GM15510 (cell line): ENCODE measurements around the gene GPR61.

Source experiments
- POLR2A ChIP-seq: IDR thresholded peaks from 3 replicates; pipeline ENCODE4 v1.6.1; 2011; ENCODE audit warnings: borderline replicate concordance; ENCODE audit not compliant: insufficient read length; ENCODE audit errors: extremely low read depth

GPR61 gene, protein sequence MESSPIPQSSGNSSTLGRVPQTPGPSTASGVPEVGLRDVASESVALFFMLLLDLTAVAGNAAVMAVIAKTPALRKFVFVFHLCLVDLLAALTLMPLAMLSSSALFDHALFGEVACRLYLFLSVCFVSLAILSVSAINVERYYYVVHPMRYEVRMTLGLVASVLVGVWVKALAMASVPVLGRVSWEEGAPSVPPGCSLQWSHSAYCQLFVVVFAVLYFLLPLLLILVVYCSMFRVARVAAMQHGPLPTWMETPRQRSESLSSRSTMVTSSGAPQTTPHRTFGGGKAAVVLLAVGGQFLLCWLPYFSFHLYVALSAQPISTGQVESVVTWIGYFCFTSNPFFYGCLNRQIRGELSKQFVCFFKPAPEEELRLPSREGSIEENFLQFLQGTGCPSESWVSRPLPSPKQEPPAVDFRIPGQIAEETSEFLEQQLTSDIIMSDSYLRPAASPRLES

DNA sequence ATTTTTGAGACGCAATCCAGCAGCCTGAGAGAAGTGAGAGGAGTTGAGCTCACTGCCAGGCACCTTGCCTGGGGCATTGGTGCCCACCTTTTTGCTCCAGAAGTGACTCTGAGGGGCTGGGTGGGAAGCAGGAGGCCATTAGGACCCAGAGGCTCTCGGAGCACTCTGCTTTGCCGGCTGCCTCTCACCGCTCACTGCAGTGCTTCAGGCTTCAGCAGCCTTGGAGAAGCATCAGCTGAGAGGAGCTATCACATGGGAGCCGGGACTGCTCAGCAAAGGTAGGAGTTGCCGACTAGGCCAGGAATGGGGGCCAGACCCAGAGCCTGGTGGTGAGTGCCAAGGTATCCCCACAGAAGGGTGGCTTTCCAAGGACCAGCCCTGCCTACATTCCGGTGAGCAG is at the start of gene GPR61:
GPR61 (plus strand) TSS at position 197 of the 400 bp plus-strand sequence. CDS start 3,151 bp downstream, outside the sequence.
- no peak for TF ChIP-seq POLR2A

DNA sequence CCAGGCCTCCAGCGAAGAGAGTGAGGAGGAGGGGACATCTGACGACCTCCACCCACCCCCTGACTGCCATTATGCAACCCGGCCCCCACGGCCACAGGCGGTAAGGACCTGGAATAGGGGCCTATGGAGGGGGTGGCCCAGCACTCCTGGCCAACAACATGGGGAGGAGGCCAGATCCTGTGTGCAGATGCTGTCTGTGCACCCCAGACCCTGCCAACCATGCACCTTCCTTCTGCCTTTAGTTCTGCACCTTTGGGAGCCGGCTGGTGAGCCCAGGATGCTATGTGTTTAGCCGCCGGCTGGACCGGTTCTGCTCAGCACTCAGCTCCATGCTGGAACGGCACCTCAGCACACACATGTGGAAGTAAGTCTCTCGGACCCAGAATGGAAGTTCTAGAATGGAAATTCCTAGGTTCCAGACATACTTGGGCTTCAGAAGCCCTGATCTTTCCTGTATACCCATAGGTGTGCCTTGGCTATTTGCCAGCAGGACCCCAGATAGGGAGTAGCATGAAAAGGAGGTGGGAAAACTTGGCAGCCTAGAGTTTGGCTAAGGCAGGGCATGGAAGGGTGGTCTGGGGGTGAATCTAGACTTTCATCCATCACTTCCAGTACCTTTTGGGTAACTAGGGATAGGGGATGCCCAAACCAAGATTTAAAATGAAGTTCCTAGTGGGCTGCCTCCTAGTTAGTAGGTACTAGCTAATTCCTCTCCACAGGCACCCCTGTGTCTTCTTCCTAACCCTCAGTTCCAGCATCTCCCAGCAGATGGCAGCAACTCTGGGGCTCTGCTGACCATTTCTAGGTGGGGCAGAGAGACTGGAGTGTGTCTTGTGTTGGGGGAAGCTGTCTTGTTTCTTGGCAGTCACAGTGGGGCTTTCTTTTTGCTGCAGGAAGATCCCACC is 49.4 kb upstream of the GPR61 start:
- no peak for TF ChIP-seq POLR2A

DNA sequence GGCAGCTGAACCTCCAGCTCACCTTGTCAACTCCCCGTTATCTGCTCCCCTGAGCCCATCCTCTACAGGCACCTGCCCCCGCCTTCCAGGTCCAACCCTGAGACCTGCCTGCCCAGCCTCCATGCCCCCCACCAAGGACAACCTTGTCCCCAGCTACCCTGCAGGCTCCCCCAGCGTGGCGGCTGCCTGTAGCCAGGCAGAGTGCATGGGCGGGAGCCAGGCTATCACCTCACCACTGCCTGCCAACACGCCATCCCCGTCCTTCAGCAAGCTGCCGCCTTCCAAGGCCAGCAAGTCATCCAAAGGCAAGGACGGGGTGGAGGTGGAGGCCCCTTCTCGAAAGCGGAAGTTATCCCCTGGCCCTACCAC is 48.8 kb upstream of the GPR61 start:
- TF ChIP-seq POLR2A = no peak

DNA sequence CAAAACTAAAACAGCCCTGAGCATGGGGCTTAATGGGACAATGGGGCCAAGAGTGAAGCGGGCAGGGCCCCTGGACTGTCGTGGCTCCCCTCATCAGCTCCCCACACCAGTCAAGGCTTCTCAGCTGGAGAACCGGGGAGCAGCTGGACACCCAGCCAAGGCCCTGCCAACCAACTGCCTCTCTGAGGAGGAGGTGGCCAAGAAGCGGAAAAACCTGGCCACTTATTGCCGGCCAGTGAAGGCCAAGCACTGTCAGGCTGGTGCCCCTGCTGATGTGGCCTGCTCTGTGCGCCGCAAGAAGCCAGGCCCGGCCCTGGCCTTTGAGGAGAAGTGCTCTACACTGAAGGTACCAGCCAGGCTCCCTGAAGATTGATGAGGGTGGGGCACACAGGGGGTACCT is 48.3 kb upstream of the GPR61 start:
- TF ChIP-seq POLR2A = no peak

DNA sequence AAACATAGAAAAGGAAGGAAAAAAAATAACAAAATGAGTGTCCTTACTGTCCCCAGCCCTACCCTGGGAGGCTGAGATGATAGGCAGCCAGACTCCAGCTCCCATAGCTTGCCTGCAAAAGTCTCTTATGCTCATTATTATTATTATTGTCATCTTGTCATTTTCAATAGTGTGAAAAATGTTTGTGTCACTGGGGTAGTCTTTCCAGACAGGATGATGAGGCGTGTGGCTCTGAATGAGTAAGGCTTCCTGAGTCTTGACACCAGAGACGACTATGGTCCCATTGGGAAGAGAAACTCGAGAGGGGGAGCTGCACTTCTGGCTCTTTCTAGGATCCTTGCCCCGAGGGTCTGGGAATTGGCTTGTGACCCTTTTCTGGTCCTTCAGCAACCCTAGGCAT is 46.9 kb upstream of the GPR61 start:
- no peak for TF ChIP-seq POLR2A

DNA sequence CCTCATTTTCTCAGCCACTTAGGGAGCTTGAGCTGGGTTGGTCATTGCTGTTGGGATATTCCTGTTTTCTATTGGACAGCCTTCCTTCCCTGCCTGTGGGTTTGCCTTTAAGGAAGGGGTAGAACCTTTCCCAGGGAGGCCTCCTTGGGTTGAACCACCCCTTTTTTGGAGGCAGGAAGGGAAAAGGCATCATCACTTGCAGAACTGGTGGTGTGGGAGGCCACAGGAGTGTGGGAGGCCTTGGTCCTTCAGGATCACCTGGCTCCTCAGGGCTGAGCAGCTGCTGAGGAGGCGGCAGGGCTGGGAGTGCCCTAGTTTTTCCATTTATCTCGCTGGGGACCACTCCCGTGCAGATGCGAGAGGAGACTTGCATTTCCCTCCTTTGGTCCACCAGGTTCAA is 46.4 kb upstream of the GPR61 start:
- TF ChIP-seq POLR2A = no peak

DNA sequence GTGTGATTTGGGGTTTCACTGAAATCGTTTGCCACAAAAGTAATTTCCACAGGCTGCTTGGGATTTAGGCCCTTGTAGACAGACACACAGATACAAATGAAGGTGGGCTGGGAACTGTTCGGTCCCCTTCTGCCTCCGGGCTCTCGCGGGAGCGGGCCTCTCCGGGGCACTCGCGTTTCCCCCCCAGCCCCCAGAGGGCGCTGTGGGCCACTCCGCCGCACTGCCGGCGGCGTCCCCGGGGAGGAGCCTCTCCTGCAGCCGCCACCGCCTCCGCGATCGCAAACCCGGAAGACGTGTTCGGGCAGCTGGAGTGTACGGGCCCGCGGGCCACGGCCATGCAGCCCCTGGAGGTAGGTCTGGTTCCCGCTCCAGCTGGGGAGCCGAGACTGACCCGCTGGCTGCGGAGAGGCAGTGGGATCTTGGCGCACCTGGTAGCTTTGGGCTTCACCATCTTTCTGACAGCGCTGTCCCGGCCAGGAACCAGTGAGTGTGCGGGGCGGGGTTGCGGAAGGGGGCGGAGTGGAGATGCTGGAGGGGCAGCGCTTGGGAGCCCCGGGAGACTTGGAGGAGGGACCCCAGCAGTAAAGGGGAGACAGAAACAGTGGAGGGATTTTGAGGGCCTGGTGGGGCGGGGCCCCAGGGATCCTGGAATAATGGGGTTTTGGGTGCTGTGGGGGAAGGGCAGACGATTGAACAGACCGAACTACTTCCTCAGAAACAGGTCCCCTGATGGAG is 45.7 kb upstream of the GPR61 start, which contains the start of gene CYB561D1:
CYB561D1 (plus strand) TSS at position 290 of the 735 bp plus-strand sequence; CDS start at position 336, 46 bp downstream.
- TF ChIP-seq POLR2A = peak; percentile 87

DNA sequence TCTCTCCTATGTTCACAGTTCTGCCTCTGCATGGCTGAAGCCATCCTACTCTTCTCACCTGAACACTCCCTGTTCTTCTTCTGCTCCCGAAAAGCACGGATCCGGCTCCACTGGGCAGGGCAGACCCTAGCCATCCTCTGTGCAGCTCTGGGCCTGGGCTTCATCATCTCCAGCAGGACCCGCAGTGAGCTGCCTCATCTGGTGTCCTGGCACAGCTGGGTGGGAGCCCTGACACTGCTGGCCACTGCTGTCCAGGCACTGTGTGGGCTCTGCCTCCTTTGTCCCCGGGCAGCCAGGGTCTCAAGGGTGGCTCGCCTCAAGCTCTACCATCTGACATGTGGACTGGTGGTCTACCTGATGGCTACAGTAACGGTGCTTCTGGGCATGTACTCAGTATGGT is 43.9 kb upstream of the GPR61 start:
- no peak for TF ChIP-seq POLR2A

DNA sequence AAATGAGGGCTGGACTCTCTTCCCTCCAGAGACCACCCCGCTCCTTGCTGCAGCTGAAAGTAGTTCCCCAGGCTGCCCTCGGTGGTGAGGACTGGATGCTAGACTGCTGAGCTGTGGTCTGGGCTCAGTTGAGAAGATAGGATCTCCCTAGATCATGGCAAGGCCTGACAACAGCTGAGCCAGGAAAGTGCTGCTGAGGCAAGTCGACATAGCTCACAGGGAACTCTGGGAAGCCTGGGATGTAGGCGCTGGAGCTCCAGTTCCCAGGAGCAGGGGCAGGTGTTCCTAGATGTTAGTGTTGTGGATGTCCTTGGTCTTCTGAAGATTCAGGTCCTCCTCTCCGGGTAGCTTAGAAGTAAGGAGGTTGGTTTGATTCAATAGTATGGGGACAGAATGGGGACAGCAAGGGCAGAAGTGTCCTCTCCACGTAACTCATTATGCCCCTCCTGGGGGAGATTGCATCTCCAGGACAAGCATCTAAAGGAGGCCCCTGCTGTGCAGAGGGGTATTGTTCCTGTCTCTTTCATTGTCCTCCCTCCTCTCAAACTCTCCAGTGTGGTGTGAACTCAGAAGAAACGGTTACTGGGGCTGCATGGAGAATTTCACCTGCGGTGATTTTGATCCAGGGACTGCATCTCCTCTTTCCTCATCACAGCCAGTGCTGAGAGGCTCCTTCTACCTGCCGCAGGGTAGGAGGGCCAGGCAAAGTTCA is 42.1 kb upstream of the GPR61 start:
- TF ChIP-seq POLR2A = no peak

DNA sequence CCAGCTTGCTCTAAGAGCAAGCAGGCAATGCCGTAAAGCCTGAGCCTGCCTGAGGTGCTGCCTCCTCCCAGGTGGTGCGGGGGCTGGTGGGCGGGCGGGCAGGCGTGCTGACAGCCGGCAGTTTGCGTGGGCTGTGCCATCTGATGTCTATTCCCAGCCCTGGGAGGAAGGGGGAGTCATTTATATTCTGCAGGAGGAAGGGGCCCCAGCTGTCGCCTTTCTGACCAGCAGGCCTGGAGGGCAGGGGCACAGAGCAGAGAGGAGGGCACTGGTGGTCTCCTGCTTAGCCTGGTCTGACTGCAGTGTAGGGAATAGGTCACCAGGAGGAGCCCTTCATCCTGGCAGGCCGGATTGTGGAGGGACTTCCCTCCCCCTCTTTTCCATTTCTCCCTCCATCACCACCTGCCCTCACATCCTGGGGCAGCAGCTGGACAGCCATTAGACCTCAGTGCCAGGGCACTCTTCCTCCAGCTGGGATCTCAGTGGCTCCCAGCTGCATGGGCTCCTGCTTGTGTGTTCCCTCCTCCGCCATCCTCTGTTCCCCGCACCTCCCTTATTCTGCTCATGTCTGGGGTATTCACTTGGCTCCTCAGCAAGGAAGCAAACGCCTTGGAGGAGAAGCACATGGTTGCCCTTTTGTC is 41.4 kb upstream of the GPR61 start:
- TF ChIP-seq POLR2A = no peak

DNA sequence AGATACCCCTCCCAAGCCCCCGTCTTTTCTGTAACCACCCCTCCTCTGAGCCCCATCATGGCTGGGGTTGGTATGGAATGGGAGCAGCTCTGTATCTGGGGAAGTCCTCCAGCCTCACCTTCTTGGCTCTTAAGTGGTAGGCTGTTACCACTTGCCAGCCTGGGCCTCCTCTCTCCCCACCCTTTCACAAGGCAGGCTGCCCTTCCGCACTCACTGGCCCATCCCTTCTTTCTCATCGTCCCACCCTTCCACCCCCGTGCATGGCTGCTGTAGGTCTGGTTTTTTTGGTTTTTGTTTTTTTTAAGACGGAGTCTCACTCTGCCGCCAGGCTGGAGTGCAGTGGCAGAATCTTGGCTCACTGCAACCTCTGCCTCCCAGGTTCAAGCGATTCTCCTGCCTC is 40.6 kb upstream of the GPR61 start:
- TF ChIP-seq POLR2A = no peak

DNA sequence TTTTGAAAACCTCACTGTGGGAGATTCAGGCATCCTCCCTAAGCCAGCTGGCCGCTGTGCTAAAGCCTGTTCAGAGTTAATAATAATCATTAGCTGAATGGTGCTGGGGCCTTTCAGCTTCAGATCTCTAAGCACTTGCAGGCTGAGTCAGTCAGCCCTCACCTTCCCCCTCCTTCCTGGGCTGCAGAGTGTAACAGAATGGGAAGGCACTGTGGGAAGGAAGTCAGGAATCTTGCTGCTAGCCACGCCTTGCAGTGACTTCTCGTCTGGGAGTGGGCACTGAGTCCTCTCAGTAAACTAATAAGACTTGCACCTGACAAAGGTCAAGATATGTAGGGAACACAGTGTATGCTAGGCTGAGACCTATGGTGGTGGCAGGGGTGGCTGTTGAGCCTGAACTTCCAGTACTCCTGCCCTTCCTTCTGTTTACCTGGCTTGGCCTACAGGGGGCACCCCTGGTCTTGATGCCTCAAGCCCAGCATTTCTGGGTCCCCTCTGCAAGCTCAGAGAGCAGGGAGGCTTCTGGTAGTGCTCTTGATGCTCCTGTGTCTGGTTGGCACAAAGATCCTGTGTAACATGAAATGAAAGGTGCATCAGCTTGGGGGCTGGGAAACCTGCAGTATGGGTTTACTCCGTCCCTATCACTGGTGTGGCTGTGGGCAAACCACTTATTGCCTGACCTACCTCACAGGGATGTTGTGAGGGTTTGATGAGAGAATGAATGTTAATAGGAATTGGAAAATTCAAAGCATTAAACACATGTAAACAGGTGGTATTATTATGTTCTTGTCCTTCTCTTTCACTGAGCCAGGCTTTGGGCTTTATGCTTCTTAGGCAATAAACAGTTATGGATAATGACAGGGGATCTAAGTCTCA is 39.8 kb upstream of the GPR61 start:
- no peak for TF ChIP-seq POLR2A

DNA sequence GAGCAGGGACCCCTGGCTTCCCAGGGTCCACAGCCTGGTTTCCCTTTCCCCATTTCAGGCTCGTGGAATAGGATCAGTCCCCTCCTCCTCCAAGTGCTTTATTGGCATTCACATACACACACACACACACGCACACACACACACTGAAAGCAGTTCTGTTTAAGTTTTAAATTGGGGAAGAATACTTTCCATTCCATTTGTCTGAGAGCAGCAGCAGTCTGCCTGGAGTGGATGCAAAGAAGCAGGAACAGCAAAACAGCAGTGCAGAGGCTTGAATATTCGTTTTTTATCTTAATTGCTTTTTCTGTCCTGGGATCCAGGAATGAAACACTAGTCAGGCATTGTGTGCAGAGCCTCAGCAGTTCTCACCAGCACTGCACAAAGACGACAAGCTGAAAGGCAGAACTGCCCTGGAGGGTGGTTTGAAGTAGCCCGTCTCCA is 38.7 kb upstream of the GPR61 start:
- TF ChIP-seq POLR2A = no peak
